Glutamatergic neuron (in vitro differentiated cells): ENCODE results near the gene CEP76. TPM values are rescaled to one million over a fixed set of nuclear protein-coding genes. Genes with fewer than 3 reads are reported as not detected.

ENCODE experiments used
- DNase-seq: peaks from one replicate; pipeline ENCODE4 v3.0.0; 2022
- H3K27ac Mint-ChIP-seq: one replicate; pipeline ENCODE4 v1.8.0; 2020; ENCODE audit warnings: mild to moderate bottlenecking, mixed read lengths, inconsistent platforms; ENCODE audit not compliant: unreplicated experiment
- H3K27me3 Mint-ChIP-seq: one replicate; pipeline ENCODE4 v1.8.0; 2020; ENCODE audit warnings: mild to moderate bottlenecking, moderate library complexity, mixed read lengths, inconsistent platforms; ENCODE audit not compliant: unreplicated experiment
- H3K36me3 Mint-ChIP-seq: one replicate; pipeline ENCODE4 v1.8.0; 2020; ENCODE audit warnings: mild to moderate bottlenecking, mixed read lengths, inconsistent platforms; ENCODE audit not compliant: unreplicated experiment
- H3K4me1 Mint-ChIP-seq: one replicate; pipeline ENCODE4 v1.8.0; 2020; ENCODE audit warnings: mild to moderate bottlenecking, low read depth, mixed read lengths, inconsistent platforms; ENCODE audit not compliant: unreplicated experiment
- H3K4me3 Mint-ChIP-seq: one replicate; pipeline ENCODE4 v1.8.0; 2020; ENCODE audit warnings: mild to moderate bottlenecking, mixed read lengths, inconsistent platforms; ENCODE audit not compliant: unreplicated experiment
- H3K9me3 Mint-ChIP-seq: one replicate; pipeline ENCODE4 v1.8.0; 2020; ENCODE audit warnings: mild to moderate bottlenecking, moderate library complexity, mixed read lengths, inconsistent platforms; ENCODE audit not compliant: unreplicated experiment
- total RNA-seq: library from RNA; stranded (reverse); fragmentation: NEBNext Ultra II Directional; extraction: Animal tissue kit (Norgen Biotek cat#: 25700); gene quantifications from one replicate; pipeline ENCODE4 v1.2.1, GENCODE V29; 2021; ENCODE audit not compliant: unreplicated experiment
- TF ChIP-seq, protein P1 (sequence below): fragments of 200-600 bp; sonication (generic); IDR thresholded peaks from one replicate; pipeline ENCODE4 v1.5.0; 2021; ENCODE audit not compliant: partially characterized antibody, unreplicated experiment

The CEP76 gene
- total RNA-seq, 1 donor from 2014 or later = 19.2 TPM

GRCh38 chr18:12703664-12704063 is 1.1 kb upstream of the CEP76 start:
- Mint-ChIP-seq H3K4me1 (peaks cover 17% of the 10 kb centered on the region), H3K4me3 (peak overlapping the region; percentile 98), H3K9me3 (peaks cover 8% of the 10 kb centered on the region), H3K27ac (peak overlapping the region; percentile 99), H3K36me3 (peaks cover 4% of the 10 kb centered on the region), H3K27me3 (peaks cover 8% of the 10 kb centered on the region)
- TF ChIP-seq, protein P1, sequence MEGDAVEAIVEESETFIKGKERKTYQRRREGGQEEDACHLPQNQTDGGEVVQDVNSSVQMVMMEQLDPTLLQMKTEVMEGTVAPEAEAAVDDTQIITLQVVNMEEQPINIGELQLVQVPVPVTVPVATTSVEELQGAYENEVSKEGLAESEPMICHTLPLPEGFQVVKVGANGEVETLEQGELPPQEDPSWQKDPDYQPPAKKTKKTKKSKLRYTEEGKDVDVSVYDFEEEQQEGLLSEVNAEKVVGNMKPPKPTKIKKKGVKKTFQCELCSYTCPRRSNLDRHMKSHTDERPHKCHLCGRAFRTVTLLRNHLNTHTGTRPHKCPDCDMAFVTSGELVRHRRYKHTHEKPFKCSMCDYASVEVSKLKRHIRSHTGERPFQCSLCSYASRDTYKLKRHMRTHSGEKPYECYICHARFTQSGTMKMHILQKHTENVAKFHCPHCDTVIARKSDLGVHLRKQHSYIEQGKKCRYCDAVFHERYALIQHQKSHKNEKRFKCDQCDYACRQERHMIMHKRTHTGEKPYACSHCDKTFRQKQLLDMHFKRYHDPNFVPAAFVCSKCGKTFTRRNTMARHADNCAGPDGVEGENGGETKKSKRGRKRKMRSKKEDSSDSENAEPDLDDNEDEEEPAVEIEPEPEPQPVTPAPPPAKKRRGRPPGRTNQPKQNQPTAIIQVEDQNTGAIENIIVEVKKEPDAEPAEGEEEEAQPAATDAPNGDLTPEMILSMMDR = no peak
- no peak for DNase-seq

GRCh38 chr18:12703096-12703567 is 609 bp upstream of the CEP76 start:
- Mint-ChIP-seq H3K4me3 (peak overlapping the region; percentile 98), H3K27ac (peak overlapping the region; percentile 99), H3K9me3 (peaks cover 8% of the 10 kb centered on the region), H3K27me3 (peaks cover 8% of the 10 kb centered on the region), H3K36me3 (peaks cover 4% of the 10 kb centered on the region), H3K4me1 (peaks cover 17% of the 10 kb centered on the region)
- DNase-seq = no peak
- TF ChIP-seq, protein P1 = no peak

- peaks cover 4% of the 10 kb centered on the region for H3K36me3 Mint-ChIP-seq
- peaks cover 8% of the 10 kb centered on the region for H3K9me3 Mint-ChIP-seq
- H3K4me1 Mint-ChIP-seq = peaks cover 17% of the 10 kb centered on the region
- peak overlapping the region; percentile 99 for H3K27ac Mint-ChIP-seq
- no peak for DNase-seq
- peak overlapping the region; percentile 98 for H3K4me3 Mint-ChIP-seq
- peaks cover 8% of the 10 kb centered on the region for H3K27me3 Mint-ChIP-seq
- TF ChIP-seq, protein P1 = no peak
Observed at GRCh38 chr18:12701161-12701560, 1.4 kb downstream of the CEP76 start.

DNA sequence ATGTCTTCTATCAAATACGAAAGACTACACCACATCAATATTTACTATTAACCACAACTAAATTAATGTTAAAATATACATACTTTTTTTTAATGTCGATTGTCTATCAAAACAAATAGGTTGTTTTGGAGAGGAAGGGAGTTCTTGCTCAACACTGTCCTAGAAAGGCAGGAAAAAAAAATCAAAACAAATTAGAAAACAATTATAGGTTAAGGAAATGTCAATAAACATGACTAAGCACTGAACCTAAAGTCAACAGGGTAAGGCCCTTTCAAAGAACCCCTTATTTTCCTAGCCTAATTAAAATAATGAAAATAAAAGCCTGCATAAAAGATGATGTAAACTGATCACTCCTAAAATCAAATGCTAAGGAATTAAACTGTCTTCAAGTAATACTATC is 2.8 kb downstream of the CEP76 start:
- TF ChIP-seq, protein P1 = no peak
- H3K9me3 Mint-ChIP-seq = peaks cover 8% of the 10 kb centered on the region
- peaks cover 4% of the 10 kb centered on the region for H3K36me3 Mint-ChIP-seq
- peaks cover 8% of the 10 kb centered on the region for H3K27me3 Mint-ChIP-seq
- DNase-seq = no peak
- no peak overlapping the region for H3K4me3 Mint-ChIP-seq
- H3K27ac Mint-ChIP-seq = no peak overlapping the region
- peaks cover 16% of the 10 kb centered on the region for H3K4me1 Mint-ChIP-seq

DNA sequence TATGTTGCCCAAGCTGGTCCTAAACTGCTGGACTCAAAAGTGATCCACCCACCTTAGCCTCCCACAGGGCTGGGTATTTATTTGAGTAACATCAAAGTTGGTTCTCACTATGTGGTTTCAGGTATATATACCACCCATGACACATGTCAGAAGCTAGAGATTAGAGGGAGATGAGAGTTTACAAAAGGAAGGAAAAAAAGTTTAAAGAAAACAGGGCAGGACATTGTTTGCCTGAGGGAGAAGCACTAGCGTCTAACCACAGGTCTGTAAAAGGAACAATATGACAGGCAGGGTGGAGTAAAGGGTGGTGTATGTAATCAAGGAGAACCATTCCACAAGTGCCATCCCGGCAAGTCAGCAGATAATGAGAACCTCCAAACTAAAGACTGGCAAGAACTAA is 8.5 kb downstream of the CEP76 start:
- no peak overlapping the region for H3K27ac Mint-ChIP-seq
- H3K27me3 Mint-ChIP-seq = no peaks in the 10 kb centered on the region
- DNase-seq = no peak
- no peaks in the 10 kb centered on the region for H3K4me1 Mint-ChIP-seq
- H3K36me3 Mint-ChIP-seq = peaks cover 4% of the 10 kb centered on the region
- H3K9me3 Mint-ChIP-seq = no peaks in the 10 kb centered on the region
- TF ChIP-seq, protein P1 = no peak
- H3K4me3 Mint-ChIP-seq = no peak overlapping the region
